ENCODE results near the gene VEGFD. TPM values are rescaled to one million over a fixed set of nuclear protein-coding genes. Genes with fewer than 3 reads are reported as not detected.
"Not testable (repeated sequence)": the region's sequence is repeated elsewhere in the genome, so short reads cannot be mapped to it uniquely, and the experiment has no call there.

The VEGFD gene
- total and polyA plus RNA-seq, 2 donors (not counting 3 experiments of a cell fraction or from before 2014, with no cell fraction given): 0.40 to 0.64 TPM

GRCh38 chrX:15310117-15310516, 74.1 kb downstream of the VEGFD start:
- H3K4me3 ChIP-seq (replicated peaks in 1 of 3; ENCODE audit: insufficient read depth in 1 of 3, low read depth in 1 of 3, low read length in 3 of 3): no peak overlapping the region
- no peak overlapping the region for H3K9ac ChIP-seq (replicated peaks; ENCODE audit: extremely low read depth, insufficient read depth, low read length)
- TF ChIP-seq, protein P1, sequence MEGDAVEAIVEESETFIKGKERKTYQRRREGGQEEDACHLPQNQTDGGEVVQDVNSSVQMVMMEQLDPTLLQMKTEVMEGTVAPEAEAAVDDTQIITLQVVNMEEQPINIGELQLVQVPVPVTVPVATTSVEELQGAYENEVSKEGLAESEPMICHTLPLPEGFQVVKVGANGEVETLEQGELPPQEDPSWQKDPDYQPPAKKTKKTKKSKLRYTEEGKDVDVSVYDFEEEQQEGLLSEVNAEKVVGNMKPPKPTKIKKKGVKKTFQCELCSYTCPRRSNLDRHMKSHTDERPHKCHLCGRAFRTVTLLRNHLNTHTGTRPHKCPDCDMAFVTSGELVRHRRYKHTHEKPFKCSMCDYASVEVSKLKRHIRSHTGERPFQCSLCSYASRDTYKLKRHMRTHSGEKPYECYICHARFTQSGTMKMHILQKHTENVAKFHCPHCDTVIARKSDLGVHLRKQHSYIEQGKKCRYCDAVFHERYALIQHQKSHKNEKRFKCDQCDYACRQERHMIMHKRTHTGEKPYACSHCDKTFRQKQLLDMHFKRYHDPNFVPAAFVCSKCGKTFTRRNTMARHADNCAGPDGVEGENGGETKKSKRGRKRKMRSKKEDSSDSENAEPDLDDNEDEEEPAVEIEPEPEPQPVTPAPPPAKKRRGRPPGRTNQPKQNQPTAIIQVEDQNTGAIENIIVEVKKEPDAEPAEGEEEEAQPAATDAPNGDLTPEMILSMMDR (IDR thresholded peaks at IDR 0.05; ENCODE audit: extremely low read depth in 1 of 2, insufficient read depth in 1 of 2, low read depth in 1 of 2, low read length in 2 of 2): no peak
- TF ChIP-seq GATA2 (IDR thresholded peaks at IDR 0.05; ENCODE audit: insufficient read depth, insufficient read length, low read depth, low read length) (no peak), POLR2AphosphoS5 (IDR thresholded peaks at IDR 0.05; ENCODE audit: insufficient read depth, low read depth, low read length) (no peak), EZH2 (IDR thresholded peaks at IDR 0.05; ENCODE audit: borderline replicate concordance, low read depth, low read length, severe bottlenecking) (no peak), MAX (IDR thresholded peaks at IDR 0.05; ENCODE audit: insufficient read depth, insufficient read length) (no peak), JUN (IDR thresholded peaks at IDR 0.05; ENCODE audit: borderline replicate concordance, insufficient read depth, insufficient read length, low read depth) (no peak), FOS (IDR thresholded peaks at IDR 0.05; ENCODE audit: borderline replicate concordance, insufficient read depth, low read length) (no peak), POLR2A (IDR thresholded peaks at IDR 0.05; ENCODE audit: low read depth, low read length) (no peak), MYC (IDR thresholded peaks at IDR 0.05; ENCODE audit: low read depth, low read length) (no peak)
- intact Hi-C loops (cut with micrococcal nuclease): no loop called here
- H3K36me3 ChIP-seq (ENCODE audit: control insufficient read depth in 2 of 2, extremely low read depth in 1 of 2, insufficient read depth in 2 of 2, low read length in 2 of 2): no peaks in the 10 kb centered on the region
- H3K9me1 ChIP-seq (replicated peaks; ENCODE audit: control insufficient read depth, extremely low read depth, insufficient read depth, low read length): no peaks in the 10 kb centered on the region
- no peak overlapping the region for H2AFZ ChIP-seq (ENCODE audit: low read depth, low read length)
- H3K4me2 ChIP-seq (ENCODE audit: insufficient read depth, low read length): peak overlapping the region; percentile 50
- ChIA-PET POLR2A (interaction anchor here (0.6 kb wide), 1 partner anchor 460 kb away, joined by 3 read pairs; no protein-coding TSS in a partner anchor), CTCF (interaction anchor here (1.2 kb wide), 1 partner anchor 10 kb away, joined by 5 read pairs; no protein-coding TSS in a partner anchor)
- H3K4me1 ChIP-seq (ENCODE audit: control insufficient read depth, extremely low read depth, insufficient read depth, low read length): peaks cover 6% of the 10 kb centered on the region
- no peaks in the 10 kb centered on the region for H3K79me2 ChIP-seq (ENCODE audit: control insufficient read depth, insufficient read depth, low read length)
- H4K20me1 ChIP-seq (replicated peaks; ENCODE audit: control insufficient read depth, extremely low read depth, insufficient read depth, low read length): no peaks in the 10 kb centered on the region
- dilution Hi-C loops (cut with MboI; ENCODE audit: extremely low pct_ligation_motif_present, low sequenced_read_pairs): no loop called here
- DNase-seq (ENCODE audit: low read depth, low spot score): peak; percentile 91
- no peak overlapping the region for H3K27ac ChIP-seq (ENCODE audit: insufficient read depth, low read depth, low read length)
- no peaks in the 10 kb centered on the region for H3K27me3 ChIP-seq (ENCODE audit: control insufficient read depth in 2 of 2, insufficient read depth in 2 of 2, low read length in 2 of 2)
- no peak for FAIRE-seq
- no TSS peak for BruUV-seq (replicated peaks)
- H3K9me3 ChIP-seq (replicated peaks; ENCODE audit: control insufficient read depth, insufficient read depth, low read length): no peaks in the 10 kb centered on the region

DNA sequence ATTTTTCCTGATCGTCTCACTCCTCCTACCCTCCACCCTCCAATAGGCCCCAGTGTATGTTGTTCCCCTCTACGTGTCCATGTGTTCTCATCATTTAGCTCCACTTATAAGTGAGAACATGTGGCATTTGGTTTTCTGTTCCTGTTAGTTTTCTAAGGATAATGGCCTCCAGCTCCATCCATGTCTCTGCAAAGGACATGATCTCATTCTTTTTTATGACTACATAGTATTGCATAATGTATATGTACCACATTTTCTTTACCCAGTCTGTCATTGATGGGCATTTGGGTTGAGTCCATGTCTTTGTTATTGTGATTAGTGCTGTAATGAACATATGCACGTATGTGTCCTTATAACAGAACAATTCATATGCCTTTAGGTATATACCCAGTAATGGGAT, 78.3 kb downstream of the VEGFD start:
- dilution Hi-C loops (cut with MboI; ENCODE audit: extremely low pct_ligation_motif_present, low sequenced_read_pairs); H3K4me2 ChIP-seq (ENCODE audit: insufficient read depth, low read length); H3K27ac ChIP-seq (ENCODE audit: insufficient read depth, low read depth, low read length); H4K20me1 ChIP-seq (replicated peaks; ENCODE audit: control insufficient read depth, extremely low read depth, insufficient read depth, low read length); H3K9me1 ChIP-seq (replicated peaks; ENCODE audit: control insufficient read depth, extremely low read depth, insufficient read depth, low read length); H3K79me2 ChIP-seq (ENCODE audit: control insufficient read depth, insufficient read depth, low read length); H3K4me1 ChIP-seq (ENCODE audit: control insufficient read depth, extremely low read depth, insufficient read depth, low read length); CTCF ChIA-PET; H3K4me3 ChIP-seq (replicated peaks in 1 of 3; ENCODE audit: insufficient read depth in 1 of 3, low read depth in 1 of 3, low read length in 3 of 3); H3K9me3 ChIP-seq (replicated peaks; ENCODE audit: control insufficient read depth, insufficient read depth, low read length); H3K36me3 ChIP-seq (ENCODE audit: control insufficient read depth in 2 of 2, extremely low read depth in 1 of 2, insufficient read depth in 2 of 2, low read length in 2 of 2); FAIRE-seq; H3K27me3 ChIP-seq (ENCODE audit: control insufficient read depth in 2 of 2, insufficient read depth in 2 of 2, low read length in 2 of 2); DNase-seq (ENCODE audit: low read depth, low spot score); H3K9ac ChIP-seq (replicated peaks; ENCODE audit: extremely low read depth, insufficient read depth, low read length); H2AFZ ChIP-seq (ENCODE audit: low read depth, low read length); POLR2A ChIA-PET; BruUV-seq (replicated peaks); intact Hi-C loops (cut with micrococcal nuclease): not testable (repeated sequence)
